ENCODE measurements around the gene ZNF609. TPM values are rescaled to one million over a fixed set of nuclear protein-coding genes. Genes with fewer than 3 reads are reported as not detected.

ZNF609 gene
- polyA plus RNA-seq, 1 donor (not counting 4 experiments of a cell fraction or from before 2014, with no cell fraction given): 16.9 TPM

- DNase-seq (ENCODE audit: low read depth, low spot score): no peak
- no peak overlapping the region for H3K27ac ChIP-seq (ENCODE audit: control insufficient read depth, insufficient read depth, low read length)
- H4K20me1 ChIP-seq (ENCODE audit: control insufficient read depth, extremely low read depth, insufficient read depth, low read length): peaks cover 15% of the 10 kb centered on the region
- H2AFZ ChIP-seq (ENCODE audit: control insufficient read depth, low read length): no peak overlapping the region
- H3K79me2 ChIP-seq (ENCODE audit: control insufficient read depth, insufficient read depth, low read length): peaks cover 79% of the 10 kb centered on the region
- dilution Hi-C loops (cut with MboI; ENCODE audit: extremely low pct_ligation_motif_present, low sequenced_read_pairs): no loop called here
- peak overlapping the region; percentile 6 for H3K4me2 ChIP-seq (ENCODE audit: control insufficient read depth, extremely low read depth, insufficient read depth, low read depth, low read length)
- peaks cover 2% of the 10 kb centered on the region for H3K9me1 ChIP-seq (ENCODE audit: control insufficient read depth, extremely low read depth, insufficient read depth, low read length)
- no peaks in the 10 kb centered on the region for H3K27me3 ChIP-seq (ENCODE audit: control insufficient read depth, extremely low read depth, insufficient read depth, low read length)
- FAIRE-seq: no peak
- peaks cover 2 to 3% of the 10 kb centered on the region in 2 experiments for H3K36me3 ChIP-seq (ENCODE audit: control insufficient read depth in 2 of 2, extremely low read depth in 1 of 2, insufficient read depth in 2 of 2, low read length in 2 of 2)
- no peaks in the 10 kb centered on the region for H3K9me3 ChIP-seq (ENCODE audit: control insufficient read depth, low read depth, low read length)
- H3K4me3 ChIP-seq (ENCODE audit: control insufficient read depth in 2 of 3, extremely low read depth in 1 of 3, insufficient read depth in 2 of 3, low read depth in 1 of 3, low read length in 3 of 3): no peak overlapping the region
- H3K4me1 ChIP-seq (ENCODE audit: control insufficient read depth, extremely low read depth, insufficient read depth, low read length): peaks cover 16% of the 10 kb centered on the region
- H3K9ac ChIP-seq (ENCODE audit: control insufficient read depth, extremely low read depth, insufficient read depth, low read length): no peak overlapping the region
- TF ChIP-seq CTCF (optimal IDR thresholded peaks at IDR 0.05 in 1 of 3, IDR thresholded peaks at IDR 0.05 in 1 of 3, conservative IDR thresholded peaks at IDR 0.05 in 1 of 3; ENCODE audit: extremely low read depth in 1 of 3, insufficient read depth in 2 of 3, low read length in 3 of 3) (no peak), EZH2 (IDR thresholded peaks at IDR 0.05; ENCODE audit: low read length) (no peak)
Observed at GRCh38 chr15:64464276-64465005, 4.1 kb downstream of the ZNF609 start.

GRCh38 chr15:64466408-64467141, 6.2 kb downstream of the ZNF609 start:
- no peak overlapping the region for H3K27ac ChIP-seq (ENCODE audit: control insufficient read depth, insufficient read depth, low read length)

More at GRCh38 chr15:64466408-64467141, 6.2 kb downstream of the ZNF609 start:
- Histone ChIP-seq H2AFZ (ENCODE audit: control insufficient read depth, low read length) (no peak overlapping the region), H3K4me1 (ENCODE audit: control insufficient read depth, extremely low read depth, insufficient read depth, low read length) (peaks cover 7% of the 10 kb centered on the region), H3K9me1 (ENCODE audit: control insufficient read depth, extremely low read depth, insufficient read depth, low read length) (peaks cover 2% of the 10 kb centered on the region), H4K20me1 (ENCODE audit: control insufficient read depth, extremely low read depth, insufficient read depth, low read length) (peaks cover 15% of the 10 kb centered on the region), H3K9ac (ENCODE audit: control insufficient read depth, extremely low read depth, insufficient read depth, low read length) (no peak overlapping the region), H3K4me3 (ENCODE audit: control insufficient read depth in 2 of 3, extremely low read depth in 1 of 3, insufficient read depth in 2 of 3, low read depth in 1 of 3, low read length in 3 of 3) (no peak overlapping the region), H3K79me2 (ENCODE audit: control insufficient read depth, insufficient read depth, low read length) (peaks cover 83% of the 10 kb centered on the region), H3K36me3 (ENCODE audit: control insufficient read depth in 2 of 2, extremely low read depth in 1 of 2, insufficient read depth in 2 of 2, low read length in 2 of 2) (peaks cover 2 to 8% of the 10 kb centered on the region in 2 experiments), H3K9me3 (ENCODE audit: control insufficient read depth, low read depth, low read length) (no peaks in the 10 kb centered on the region), H3K27me3 (ENCODE audit: control insufficient read depth, extremely low read depth, insufficient read depth, low read length) (no peaks in the 10 kb centered on the region), H3K4me2 (ENCODE audit: control insufficient read depth, extremely low read depth, insufficient read depth, low read depth, low read length) (no peak overlapping the region)
- dilution Hi-C loops (cut with MboI; ENCODE audit: extremely low pct_ligation_motif_present, low sequenced_read_pairs): no loop called here
- TF ChIP-seq CTCF (optimal IDR thresholded peaks at IDR 0.05 in 1 of 3, IDR thresholded peaks at IDR 0.05 in 1 of 3, conservative IDR thresholded peaks at IDR 0.05 in 1 of 3; ENCODE audit: extremely low read depth in 1 of 3, insufficient read depth in 2 of 3, low read length in 3 of 3) (no peak), EZH2 (IDR thresholded peaks at IDR 0.05; ENCODE audit: low read length) (no peak)
- DNase-seq (ENCODE audit: low read depth, low spot score): no peak
- no peak for FAIRE-seq
